ENCODE measurements around the gene TIMM13.
"Not testable (repeated sequence)": the region's sequence is repeated elsewhere in the genome, so short reads cannot be mapped to it uniquely, and the experiment has no call there.

TIMM13 gene

DNA sequence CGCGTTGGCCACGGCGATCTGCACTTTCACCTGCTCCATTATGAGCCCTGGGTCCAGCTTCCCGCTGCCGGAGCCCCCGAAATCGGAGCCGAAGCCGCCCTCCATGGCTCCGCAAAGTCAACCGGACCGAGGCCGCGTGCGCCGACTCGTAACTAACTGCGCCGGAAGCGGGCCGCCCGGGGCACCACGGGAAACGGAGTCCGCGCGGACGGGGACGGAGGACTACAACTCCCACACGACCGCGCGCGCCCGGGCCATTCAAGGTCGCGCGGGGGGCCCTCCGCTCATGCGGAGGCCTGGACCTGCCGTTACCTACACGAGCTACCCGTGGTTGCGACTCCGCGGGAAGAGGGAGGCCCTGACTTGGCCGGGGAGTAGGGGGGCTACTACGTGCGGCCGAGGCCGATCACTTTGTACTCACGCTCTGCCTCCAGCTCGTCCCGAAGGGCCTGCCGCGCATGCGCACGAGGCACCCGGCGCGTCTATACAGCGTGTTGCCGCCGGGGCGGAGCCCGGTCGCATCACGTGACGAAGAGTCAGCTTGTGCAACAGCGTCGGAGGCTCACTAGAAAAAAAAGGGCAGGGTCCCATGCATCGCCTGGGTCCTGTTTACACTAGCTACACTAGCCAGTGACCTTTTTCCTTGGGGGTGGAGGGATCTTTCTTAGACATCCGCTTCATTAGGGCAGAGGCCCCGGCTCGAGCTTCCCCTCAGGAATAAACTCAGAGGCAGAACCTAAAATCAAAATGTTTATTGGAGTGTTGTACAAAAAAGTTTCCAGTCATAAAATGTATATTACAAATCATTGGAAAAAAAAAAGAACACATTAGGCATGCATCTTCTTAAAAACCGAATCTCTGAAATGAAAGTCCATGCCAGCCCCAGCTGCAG lies at the start of gene TIMM13:
Gene TIMM13, minus strand, starts transcription at position 158 of the 892 bp plus-strand sequence. Its CDS starts 53 bp downstream, at position 105.
- peak; percentile 95 for DNase-seq

DNA sequence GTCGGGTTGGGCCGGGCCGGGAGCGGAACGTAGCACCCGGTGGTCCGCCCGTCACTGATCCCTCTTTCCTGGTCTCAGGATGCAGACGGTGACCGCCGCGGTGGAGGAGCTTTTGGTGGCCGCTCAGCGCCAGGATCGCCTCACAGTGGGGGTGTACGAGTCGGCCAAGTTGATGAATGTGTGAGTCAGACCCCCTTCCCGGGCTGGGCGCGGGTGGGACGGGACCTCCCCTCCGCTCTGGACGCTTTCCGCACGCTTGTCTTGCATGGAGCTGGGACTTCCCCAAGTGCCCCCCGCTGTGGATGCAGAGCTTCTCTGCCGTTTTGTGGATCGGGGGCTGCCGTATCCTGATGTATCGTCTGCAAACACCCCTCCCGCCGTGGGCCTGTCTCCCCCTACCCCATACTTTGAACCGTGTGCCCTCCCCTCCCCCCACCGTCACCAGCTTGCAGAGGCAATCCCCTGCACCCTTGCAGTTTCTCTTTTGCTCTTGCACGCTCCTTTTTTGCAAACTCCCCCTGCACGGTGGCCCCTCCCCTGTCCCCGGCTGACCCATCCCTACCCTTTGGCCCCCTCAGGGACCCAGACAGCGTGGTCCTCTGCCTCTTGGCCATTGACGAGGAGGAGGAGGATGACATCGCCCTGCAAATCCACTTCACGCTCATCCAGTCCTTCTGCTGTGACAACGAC lies 49.2 kb upstream of the TIMM13 start:
- peak; percentile 71 for DNase-seq

DNA sequence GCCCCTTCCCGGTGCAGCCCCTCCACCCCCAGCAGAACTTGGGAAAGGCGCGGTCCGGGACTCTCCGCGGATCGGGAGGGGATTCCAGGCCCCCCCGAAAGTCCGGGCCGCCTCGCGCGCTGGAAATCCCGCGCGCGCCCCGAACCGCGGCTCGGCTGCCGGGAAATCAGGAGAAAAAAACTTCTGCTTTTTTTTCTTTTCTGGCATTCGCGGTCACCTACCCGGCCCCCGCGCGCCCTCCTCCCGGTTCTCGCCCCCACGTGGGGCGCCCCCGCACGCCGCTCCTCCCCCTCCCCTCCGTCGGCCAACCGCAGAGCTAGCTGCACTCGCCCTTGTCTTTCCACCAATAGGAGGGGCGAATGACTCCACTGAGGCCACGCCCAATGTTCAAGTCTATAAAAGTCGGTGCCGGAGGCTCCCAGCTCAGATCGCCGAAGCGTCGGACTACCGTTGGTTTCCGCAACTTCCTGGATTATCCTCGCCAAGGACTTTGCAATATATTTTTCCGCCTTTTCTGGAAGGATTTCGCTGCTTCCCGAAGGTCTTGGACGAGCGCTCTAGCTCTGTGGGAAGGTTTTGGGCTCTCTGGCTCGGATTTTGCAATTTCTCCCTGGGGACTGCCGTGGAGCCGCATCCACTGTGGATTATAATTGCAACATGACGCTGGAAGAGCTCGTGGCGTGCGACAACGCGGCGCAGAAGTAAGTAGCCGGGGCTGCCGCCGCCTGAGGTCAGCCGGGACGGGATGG lies 48.5 kb upstream of the TIMM13 start, which contains the start of gene GADD45B:
Gene GADD45B, plus strand, starts transcription at position 426 of the 749 bp plus-strand sequence. Its CDS starts 232 bp downstream, at position 658.
- DNase-seq: peak; percentile 96

DNA sequence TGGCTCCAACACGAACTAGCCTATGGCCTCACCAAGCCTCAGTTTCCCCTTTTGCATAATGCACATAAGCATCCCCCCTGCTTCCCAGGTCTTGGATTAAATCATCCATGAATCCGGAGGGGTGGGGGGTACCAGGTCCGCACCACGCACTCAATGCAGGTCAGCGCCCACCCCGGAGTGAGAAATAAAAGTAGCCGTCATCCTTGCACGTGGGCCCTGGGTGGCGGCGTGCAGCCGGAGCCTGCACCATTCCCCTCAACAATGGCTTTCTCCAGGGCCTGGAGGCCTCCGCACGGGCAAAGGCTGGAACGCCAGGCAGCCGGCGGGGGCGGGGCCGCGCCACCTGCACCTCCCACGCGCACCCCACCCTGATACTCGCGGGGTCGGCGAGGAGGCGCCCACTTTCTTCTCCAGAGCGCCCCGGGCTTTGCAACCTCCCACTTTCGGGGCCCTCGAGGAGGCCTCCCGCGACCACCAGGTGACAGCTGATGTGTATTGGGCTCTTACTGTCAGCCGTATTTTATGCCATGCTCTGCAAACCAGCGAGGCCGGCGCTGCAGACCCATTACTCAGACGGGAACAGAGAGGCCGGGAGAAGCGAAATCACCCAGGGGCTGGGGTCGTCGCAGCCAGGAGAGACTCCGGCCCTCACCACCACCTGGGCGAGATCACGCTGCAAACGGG lies 47.8 kb upstream of the TIMM13 start:
- DNase-seq: peak; percentile 64

DNA sequence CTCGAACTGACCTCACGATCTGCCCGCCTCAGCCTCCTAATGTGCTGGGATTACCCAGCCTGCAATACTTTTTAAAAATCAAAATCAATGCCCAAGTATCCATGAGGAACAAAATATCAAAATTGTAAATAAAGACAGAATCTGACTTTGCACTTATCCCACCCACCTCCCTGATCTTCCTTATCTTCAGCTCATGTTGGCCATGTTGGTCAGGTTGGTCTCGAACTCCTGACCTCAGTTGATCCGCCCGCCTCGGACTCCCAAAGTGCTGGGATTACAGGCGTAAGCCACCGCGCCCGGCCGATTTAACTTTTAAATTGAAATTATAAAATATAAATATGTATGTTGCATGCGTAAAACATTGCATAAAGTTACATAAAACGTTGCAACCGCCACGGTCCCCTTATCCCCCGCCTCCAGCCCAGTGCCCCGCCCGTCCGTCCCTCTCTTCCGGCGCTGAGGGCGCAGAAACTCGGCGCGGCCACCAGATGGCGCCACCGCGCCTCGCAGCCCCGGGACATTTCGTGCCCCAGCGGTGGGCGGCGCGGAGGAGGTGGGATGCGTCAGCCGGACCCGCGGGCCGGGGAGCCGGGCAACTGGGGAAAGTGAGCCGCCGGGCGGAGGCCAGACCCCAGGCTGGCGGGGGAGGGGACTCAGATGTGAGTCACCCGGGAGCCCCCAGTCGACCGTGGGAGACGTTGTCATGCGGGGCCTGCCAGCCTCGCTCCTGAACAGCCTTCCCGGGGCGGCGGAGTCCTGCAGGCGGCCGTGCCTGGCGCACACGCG lies 47.0 kb upstream of the TIMM13 start:
- peak; percentile 92 for DNase-seq

DNA sequence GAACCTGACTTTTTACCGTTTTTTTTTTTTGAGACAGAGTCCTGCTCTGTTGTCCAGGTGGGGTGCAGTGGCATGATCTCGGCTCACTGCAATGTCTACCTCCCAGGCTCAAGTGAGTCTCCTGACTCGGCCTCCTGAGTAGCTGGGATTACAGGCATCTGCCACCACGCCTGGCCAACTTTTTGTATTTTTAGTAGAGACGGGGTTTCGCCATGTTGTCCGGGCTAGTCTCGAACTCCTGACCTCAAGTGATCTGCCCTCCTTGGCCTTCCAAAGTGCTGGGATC lies 42.5 kb upstream of the TIMM13 start:
- not testable (repeated sequence) for DNase-seq

DNA sequence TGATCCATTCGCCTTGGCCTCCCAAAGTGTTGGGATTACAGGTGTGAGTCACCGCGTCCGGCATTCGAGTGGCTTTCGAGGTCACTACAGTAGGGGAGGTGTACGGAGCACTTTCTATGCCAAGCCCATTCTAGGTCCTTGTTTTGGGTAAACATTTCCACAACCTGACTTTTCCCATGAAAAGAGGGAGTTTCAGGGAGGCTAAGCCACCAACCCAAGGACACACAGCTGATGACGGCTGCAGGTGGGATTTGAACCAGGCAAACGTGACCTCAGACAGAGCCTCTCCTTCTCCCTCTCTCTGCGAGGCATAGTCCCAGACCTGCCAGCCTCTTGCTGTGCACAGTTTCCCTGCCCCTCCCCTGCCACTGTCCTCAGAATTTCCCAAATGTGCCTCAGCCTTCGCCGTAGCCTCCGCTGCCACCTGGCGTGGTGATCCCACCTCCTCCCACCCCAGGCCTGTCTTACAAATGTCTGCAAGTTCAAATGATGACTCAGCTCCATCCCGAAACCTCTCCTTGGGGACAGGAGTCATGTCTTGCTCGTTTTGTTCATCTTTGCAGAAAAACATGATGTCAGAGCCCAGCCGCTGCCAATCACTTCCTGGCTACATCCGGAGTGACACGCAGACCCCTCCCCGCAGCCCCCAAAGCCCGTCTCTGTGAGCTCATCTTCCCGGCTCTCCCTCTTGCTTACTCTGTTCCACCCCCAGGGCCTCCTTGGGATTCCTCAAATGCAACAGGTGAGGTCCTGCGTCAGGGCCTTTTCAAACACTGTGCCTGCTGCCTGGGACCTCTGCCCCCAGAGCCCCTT lies 41.9 kb upstream of the TIMM13 start:
- no peak for DNase-seq

DNA sequence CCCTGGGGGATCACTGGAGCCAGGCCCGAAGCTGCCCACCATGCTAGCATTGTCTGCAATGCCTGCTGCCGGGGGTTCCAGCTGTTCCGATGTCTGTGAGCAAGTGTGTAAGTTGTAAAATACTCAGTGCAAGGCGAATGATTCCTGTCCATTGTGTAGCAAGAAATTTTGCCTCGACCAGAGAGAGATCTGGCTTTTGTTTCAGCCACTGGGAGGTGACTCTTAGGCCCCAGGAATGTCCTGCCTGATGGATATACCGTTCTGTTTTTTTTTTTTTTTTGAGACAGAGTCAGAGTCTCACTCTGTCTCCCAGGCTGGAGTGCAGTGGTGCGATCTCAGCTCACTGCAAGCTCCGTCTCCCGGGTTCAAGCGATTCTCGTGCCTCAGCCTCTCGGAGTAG lies 41.2 kb upstream of the TIMM13 start:
- no peak for DNase-seq

DNA sequence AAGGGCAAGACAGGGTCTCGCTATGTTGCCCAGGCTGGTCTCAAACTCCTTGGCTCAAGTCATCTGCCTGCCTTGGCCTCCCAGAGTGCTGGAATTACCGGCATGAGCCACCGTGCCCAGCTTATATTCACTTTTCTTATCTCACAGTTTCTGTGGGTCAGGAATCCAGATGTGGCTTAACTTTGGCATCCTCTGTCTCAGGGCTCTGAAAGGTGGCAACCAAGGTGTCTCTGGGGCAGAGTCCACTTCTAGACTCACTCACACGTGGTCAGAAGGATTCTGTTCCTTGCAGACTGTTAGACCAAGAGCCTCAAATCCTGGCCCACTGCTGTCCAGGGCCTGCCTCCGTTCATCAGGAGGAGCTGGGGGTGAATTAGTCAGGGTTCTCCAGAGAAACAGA lies 37.0 kb upstream of the TIMM13 start:
- no peak for DNase-seq

DNA sequence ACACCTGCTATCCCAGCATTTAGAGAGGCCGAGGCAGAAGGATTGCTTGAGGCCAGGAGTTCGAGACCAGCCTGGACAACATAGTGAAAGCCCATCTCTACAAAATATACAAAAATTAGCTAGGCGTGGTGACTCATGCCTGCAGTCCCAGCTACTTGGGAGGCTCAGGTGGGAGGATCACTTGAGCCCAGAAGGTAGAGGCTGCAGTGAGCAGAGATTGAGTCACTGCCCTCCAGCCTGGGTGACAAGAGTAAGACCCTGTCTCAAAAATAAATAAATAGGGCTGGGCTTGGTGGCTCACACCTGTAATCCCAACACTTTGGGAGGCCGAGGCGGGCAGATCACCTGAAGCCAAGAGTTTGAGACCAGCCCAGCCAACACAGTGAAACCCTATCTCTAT lies 36.3 kb upstream of the TIMM13 start:
- DNase-seq: not testable (repeated sequence)

DNA sequence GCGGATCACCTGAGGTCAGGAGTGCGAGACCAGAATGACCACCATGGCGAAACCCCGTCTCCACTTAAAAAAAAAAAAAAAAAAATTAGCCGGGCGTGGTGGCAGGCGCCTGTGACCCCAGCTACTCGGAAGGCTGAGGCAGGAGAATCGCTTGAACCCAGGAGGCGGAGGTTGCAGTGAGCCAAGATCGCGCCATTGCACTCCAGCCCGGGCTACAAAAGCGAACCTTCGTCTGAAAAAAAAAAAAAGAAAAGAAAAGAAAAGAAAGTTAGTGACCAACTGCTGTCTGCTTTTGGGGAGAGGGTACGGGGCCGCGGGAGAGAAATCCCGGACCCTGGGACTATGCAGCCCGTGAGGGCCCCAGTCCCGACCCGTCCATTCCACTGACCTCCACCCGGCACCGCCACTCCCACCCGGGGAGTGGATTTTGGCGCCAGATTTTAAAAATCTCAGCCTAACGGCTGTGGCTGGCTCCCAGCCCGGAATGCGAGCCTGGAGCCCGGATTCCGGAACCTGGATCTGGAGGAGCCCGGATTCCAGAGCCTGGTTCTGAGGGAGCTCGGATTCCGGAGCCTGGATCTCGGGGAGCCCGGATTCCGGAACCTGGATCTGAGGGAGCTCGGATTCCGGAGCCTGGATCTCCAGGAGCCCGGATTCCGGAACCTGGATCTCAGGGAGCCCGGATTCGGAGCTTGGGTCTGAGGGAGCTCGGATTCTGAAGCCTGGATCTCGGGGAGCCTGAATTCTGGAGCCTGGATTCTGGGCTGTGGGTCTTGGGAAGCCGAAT lies 35.4 kb upstream of the TIMM13 start:
- no peak for DNase-seq

DNA sequence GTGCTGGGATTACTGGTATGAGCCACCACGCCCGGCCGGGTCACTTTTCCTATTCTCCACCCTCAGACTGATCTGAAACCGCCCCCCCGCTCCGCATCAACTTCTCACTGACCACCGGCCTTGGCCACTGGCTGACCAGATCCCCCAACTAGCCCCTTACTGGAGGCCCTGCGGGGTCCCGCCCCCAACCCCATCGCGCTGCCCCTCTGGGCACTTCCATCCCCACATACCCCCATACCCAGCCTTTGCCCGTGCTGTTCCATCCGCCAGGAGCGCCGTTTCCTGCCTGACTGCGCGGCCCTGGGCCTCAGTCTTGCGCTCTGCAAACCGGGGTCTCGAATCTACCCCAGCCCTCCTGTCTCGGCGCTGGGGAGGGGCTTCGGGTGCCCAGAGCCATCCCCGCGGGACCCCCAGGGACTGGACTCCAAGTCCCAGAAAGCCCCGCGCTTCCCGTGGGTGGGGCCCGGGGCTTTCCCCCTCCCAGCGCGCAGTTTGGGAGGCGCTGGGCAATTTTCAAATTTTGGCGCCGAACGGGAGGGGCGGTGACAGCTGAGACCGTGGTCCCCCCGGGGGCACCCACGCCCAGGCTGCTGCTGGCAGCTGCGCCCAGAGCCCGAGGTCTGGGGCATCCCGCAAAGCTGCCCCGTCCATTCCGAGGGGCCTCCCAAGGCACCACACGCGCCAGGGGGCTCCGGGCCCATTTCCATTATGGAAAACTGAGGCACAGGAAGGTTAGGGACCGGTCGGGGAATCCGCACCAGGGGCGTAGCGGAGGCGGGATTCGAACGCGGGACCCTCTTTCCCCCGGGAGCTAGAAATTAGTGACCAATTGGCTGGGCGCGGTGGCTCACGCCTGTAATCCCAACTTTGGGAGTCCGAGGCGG lies 34.6 kb upstream of the TIMM13 start:
- DNase-seq: peak; percentile 69

DNA sequence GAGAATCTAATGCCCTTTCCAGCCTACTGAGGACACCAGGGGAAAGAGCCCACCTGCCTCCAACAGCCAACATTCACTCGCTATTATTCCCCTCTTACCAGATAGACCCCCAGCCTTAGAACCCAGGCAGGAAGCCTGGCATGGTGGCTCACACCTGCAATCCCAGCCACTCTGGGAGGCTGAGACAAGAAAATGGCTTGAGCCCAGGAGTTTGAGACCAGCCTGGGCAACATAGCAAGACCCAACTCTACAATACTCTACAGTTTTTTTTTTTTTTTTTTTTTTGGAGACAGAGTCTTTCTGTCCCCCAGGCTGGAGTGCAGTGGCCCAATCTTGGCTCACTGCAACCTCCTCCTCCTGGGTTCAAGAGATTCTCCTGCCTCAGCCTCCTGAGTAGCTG lies 32.9 kb upstream of the TIMM13 start:
- DNase-seq: no peak

DNA sequence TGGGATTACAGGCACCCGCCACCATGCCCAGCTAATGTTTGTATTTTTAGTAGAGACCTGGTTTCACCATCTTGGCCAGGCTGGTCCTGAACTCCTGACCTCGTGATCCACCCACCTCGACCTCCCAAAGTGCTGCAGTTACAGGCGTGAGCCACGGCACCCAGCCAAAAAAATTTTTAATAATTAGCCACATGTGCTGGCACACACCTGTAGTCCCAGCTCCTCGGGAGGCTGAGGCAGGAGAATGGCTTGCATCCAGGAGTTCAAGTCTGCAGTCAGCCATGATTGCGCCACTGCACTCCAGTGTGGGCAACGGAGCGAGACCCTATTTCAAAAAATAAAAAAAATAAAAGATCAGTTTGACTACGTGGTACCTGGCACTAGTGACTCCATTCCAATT lies 31.4 kb upstream of the TIMM13 start:
- DNase-seq: not testable (repeated sequence)

DNA sequence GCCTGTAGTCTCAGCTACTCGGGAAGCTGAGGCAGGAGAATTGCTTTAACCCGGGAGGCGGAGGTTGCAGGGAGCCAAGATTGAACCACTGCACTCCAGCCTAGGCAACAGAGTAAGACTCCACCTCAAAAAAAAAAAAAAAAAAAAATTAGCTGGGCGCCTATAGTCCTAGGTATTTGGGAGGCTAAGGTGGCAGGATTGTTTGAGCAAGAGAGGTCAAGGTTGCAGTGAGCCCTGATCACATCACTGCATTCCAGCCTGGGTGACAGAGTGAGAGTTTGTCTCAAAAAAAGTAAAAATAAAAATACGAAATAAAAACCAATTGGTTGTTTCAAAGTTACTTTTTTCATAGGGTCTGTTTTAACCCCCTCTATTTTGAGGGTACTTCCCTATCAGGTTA lies 30.7 kb upstream of the TIMM13 start:
- DNase-seq: no peak

DNA sequence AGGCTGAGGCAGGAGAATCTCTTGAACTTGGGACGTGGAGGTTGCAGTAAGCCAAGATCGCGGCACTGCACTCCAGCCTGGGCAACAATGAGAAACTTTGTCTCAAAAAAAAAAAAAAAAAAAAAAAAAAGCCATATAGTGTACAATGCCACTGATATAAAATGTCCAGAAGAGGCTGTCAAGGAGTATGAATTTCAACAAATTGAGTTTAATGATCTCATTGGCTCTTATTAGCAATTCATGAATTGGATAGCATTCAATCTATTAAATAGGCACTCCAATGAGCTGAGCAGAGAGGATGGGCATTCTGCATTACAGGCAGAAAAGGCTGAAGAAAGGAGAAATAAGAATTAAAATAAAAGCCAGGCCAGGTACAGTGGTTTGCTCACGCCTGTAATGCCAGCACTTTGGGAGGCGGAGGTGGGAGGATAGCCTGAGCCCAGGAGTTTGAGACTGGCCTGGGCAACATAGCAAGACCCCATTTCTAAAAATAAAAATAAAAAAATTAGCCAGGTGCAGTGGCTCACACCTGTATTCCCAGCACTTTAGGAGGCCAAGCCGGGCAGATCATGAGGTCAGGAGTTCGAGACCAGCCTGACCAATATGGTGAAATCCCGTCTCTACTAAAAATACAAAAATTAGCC lies 30.1 kb upstream of the TIMM13 start:
- no peak for DNase-seq

DNA sequence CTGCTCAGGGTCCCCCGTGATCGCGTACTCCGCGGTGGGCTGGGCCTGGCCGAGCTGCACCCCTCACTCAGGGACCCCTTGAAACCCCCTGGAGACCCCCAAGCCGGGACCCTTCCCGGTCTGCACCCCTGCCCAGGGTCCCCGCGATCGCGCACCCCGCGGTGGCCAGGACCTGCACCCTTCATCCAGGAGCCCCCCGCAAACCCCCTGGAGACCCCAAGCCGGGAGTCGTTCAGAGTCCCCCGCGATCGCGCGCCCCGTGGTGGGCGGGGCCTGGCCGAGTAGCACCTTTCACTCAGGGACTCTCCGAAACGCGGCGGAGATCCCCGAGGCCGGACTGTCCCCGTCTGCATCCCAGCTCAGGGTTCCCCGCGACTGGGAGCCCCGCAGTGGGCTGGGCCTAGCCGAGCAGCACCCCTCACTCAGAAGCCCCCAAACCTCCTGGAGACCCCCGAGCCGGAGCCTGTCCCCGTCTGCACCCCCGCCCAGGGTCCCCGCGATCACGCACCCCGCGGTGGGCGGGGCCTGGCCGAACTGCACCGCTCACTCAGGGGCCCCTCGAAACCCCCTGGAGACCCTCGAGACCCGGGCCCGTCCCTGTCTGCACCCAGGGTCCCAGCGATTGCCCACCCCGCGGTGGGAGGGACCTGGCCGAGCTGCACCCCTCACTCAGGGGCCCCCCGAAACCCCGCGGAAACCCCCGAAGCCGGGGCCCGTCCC lies 28.6 kb upstream of the TIMM13 start:
- DNase-seq: peak; percentile 47

Data from stimulated activated CD4-positive, alpha-beta T cell treated with anti-CD3 and anti-CD28 coated beads, Interleukin-12 subunit alpha, Interleukin-12 subunit beta, amount 100 ng/mL, for 4 hours (primary cell).